T-helper 1 cell (primary cell): ENCODE results near the gene RASAL3.
"Not testable (repeated sequence)": the region's sequence is repeated elsewhere in the genome, so short reads cannot be mapped to it uniquely, and the experiment has no call there.

ENCODE experiments used
- DNase-seq, 5 donors: peaks; one replicate each; pipeline ENCODE4 v3.0.0-alpha.2; 2012 to 2020
- total RNA-seq, 4 donors: gene quantifications; one replicate each; lab custom pipeline; 2026; lab: John Stamatoyannopoulos, UW

RASAL3 gene
- 162 to 205 (median 187) reads per million in 4 donors for total RNA-seq

DNA sequence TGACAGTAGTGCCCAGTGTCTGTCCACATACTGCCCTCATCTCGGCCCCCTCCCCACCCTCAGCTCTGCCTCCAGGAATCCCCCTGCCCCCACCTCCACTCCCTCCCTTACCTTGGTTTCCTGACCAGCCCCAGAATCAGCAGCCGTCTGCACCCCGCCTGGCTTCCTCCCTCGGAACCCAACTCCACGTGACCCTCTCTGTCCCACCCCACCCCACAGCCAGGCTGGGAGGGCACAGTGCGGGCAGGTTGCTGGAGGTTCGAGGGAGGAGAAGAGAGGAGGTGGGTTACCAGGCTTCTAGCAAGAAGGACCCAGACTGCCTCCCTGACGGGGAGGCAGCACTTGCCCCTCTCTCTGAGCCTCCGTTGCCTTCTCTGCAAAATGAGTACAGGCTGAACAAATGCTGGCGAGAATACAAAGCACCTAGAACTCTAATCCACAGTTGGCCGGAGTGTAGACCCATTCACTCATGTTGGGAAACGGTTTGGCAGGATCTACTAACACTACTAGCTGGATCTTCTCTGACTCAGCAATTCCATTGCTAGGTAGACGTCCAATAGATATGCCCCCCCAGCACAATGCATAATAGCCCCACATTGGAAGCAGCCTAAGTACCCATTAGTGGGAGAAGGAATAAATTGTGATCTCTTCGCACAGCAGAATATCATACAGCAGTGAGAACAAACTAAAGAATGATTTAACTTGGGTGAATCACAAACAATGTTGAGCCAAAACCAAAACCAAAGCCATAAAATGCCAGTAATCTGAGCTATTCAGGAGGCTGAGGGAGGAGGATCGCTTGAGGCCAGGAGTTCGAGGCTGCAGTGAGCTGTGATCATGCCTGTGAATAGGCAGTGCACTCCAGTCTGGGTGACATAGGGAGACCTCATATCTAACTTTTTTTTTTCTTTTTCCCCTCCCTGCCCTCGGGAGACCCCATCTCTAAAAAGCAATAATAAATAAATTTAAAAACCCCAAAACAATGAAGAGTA, at the start of gene RASAL3:
TSS of gene RASAL3 (minus strand) at position 151 of the 992 bp plus-strand sequence. CDS start 186 bp downstream, outside the sequence.
- DNase-seq, result peak; percentile 50 to 81 (median 58)

DNA sequence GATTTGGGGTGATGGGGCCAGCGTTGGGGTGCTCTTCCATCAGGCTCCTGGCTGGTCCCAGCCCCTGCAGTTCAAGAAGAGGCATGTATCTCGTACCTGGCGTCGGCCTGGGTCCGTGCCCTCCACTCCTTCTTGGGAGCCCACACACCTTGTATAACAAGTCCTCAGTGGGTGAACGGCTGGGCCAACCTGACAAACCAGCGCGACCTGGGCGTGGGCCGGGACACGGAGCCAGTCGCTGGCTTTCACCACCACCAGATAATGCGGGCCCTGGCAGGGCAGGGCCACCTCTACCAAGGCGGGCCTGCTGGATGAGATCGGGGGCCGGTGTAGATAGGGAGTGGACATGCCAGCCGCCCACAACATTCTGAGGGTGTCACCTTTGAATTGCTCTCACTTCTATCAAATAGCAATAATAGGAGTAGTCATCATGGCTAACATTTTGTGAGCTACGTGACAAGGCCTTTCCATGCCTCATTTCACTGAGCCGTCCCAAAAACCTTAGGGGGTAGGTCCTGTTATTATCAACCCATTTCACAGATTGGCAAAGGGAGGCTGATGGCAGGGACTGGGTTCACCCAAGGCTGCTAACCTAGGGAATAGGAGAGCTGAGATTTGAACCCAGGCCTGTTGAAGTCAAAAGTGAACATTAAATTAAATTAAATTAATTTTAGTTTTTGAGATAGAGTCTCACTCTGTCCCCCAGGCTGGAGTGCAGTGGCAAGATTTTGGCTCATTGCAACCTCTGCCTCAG, 47.5 kb upstream of the RASAL3 start:
- DNase-seq, result no peak

DNA sequence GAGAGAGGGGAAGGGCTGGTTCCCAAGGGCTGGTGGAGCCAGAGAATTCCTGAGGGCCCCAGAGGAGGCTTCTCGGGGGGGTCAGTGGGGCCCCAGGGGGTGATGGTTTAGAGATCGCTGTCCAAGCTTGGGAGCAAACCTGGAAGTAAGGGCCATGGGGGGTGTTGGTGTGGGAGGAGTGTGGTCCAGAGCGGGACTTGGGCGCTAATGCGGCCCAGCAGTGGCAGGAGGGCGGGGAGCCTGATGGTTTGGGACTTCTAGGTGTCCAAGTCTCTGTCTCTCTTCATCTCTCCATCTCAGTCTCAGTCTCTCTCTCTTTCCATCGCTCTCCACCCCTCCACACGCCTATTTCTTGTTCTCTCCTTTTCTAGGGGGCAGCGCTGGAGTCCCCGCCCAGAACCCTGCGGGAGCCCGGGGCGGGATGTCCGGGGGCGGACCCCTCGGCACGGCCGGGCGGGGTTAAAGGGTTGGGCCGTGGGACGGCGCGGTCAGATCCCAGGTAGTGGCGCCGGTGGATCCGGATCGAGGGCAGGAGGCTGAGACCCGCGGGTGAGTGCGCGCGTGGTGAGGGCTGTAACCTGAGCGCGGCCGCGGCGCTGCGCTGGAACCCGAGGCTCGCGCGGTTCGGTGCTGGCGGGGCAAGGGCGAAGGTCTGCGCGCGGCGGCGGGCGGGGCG, 43.8 kb upstream of the RASAL3 start, which contains the start of gene CYP4F22:
TSS of gene CYP4F22 (plus strand) at position 491 of the 676 bp plus-strand sequence. CDS start 16,812 bp downstream, outside the sequence.
- no peak for DNase-seq

DNA sequence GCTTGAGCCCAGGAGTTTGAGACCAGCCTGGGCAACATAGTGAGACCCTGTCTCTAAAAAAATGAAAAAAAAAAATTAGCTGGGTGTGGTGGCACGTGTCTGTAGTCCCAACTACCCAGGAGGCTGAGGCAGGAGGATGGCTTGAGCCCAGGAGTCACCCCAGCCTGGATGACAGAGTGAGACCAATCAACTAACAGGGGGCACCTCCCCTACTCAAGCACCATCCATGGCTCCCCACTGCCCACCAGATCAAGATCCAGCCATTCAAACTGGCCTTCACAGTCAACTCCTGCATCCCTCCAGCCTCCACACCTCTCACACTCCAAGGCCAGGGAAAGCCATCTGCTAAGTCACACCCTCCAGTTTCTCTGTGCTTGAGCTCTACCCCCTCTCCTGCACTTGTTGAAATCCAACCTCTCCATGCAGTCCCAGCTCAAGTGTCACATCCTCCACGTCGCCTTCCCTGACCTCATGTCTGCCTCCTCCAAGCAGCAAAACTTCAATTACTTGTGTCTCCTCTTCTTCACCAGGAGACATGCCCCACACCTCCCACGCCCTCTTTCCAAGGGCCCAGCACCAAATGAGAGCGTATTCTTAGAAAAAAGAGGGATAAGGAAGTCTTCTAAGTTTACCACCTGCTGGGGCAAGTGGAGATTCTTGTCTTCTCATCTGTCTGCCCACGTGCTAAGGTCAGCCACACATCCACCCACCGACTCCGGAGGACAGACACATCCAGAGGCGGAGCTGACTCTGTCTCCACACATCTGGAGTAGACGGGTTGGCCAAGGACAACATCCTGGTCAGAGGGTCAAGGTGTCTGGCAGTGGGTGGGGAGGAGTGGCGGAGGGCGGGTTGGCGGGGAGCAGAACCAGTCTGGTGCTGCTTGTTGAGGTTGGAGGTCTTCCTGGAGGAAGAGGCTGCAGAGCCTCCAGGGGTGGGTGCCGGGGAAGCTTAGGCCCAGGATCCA, 43.0 kb upstream of the RASAL3 start:
- DNase-seq, result no peak

DNA sequence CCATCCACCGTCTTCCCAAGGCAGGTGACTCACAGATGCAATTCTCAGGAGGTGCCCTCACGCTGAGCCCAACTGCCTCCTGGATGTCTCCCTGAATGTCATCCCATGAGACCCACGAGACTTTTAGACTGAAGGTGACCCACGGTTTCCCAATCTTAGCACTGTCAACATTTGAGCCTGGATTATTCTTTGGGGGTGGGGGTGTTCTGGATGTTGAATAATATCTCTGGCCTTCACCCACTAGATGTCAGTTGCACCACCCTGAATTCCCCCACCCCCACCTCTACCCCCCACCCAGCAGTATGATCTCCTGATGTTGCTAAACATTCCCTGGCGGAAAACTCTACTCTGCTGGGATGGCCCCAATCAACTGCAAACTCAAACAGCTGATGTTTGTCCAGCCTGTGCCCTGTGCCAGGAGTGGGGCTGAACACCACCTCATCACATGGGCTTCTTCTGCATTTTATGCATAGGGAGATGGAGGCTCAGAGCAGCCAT, 41.8 kb upstream of the RASAL3 start:
- no peak for DNase-seq

DNA sequence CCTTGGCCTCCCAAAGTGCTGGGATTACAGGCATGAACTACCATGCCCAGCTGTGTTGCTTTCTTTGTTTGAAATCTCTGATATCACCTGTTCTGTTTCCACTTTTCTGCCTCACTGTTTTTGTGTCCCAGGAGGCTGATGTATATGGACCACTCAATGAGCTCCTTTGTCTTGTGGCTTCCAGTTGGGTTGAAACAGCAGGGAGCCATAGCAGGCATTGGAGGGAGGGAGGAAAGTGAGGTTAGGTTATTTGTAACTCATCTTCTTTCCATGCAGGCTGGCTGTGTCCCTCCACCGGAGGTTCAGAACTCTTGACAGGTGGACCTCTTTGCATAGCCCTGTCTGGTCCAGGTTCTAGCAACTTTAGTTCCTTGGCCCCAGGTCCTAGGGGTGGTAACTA, 37.9 kb upstream of the RASAL3 start:
- DNase-seq, result no peak

DNA sequence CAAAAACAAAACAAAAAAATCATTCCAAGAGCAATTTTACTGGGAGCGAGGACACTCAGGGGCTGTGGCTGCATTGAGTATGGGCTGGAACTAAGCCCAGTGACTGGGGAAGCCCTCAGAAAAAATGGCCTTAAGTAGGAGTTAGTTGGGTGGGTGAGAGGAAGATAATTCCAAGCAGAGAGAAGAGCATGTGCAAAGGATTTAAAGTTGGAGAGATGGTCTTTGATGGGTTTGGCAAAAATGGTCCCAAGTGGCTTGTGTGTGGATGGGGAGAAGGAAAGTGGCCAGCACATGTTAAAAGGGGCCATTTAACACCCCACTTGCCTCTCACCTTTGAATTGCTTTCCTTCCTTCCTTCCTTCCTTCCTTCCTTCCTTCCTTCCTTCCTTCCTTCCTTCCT, 37.3 kb upstream of the RASAL3 start:
- DNase-seq, result no peak

DNA sequence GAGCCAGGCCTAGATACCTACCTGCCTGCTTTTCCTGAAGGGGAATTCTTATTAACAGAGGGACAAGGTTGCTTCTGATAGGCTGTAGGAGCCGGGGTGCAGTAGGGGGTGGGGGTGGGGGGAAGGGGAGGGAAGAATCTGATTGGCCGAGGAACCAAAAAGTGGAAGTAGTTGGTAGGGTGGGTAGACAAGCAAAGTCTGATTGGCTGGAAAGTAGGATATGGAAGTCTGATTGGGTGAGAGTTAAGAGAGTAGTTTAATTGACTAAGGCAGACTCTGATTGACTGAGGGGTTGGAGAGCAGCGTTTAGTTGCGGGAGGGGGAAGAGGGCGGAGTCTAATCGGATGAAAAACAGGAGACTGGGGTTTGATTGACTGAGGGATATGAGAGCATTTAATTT, 34.6 kb upstream of the RASAL3 start:
- no peak for DNase-seq

DNA sequence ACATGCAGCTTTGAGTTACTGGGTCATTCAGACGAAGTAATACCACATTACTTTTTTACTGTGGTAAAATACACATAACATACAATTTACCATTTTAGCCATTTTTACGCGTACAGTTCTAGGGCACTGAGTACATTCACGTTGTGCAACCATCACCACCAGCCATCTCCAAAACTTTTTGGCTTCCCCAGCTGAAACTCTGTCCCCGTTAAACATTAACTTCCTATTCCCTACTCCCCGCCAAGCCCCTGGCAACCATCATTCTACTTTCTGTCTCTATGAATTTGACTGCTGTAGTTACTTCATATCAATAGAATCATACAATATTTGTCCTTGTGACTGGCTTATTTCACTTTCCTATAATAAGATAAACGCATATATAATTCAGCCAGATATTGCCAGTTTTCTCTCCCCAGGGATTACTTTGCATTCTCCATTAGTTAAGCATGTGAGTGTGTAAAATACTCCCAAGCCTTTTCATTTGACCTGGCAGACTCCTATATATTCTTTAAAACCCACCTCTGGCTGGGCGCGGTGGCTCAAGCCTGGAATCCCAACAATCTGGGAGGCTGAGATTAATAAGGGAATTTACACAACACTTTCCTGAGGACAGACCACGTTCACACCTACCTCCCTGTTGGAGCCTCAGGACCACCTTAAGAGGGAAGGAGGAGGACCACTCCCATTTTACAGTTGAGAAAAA, 34.0 kb upstream of the RASAL3 start:
- no peak for DNase-seq

DNA sequence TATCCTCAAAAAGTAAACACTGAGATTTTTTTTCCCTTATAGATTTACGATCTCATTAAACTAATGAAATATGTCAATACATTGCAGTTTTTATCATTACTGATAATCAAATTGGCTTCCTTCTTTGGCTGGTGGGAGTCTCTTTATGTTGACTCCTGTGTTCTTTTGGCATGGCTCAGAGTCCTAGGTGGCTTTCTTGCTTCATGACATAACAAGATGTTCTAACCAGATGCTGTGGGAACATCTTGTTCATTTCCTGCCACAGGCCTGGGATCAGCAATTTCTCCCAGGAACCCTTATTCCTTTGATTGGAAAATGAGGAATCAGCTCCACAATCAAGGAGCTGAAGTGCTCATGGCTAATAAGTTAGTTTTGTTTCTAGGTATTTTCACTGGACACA, 30.8 kb upstream of the RASAL3 start:
- DNase-seq, result no peak

DNA sequence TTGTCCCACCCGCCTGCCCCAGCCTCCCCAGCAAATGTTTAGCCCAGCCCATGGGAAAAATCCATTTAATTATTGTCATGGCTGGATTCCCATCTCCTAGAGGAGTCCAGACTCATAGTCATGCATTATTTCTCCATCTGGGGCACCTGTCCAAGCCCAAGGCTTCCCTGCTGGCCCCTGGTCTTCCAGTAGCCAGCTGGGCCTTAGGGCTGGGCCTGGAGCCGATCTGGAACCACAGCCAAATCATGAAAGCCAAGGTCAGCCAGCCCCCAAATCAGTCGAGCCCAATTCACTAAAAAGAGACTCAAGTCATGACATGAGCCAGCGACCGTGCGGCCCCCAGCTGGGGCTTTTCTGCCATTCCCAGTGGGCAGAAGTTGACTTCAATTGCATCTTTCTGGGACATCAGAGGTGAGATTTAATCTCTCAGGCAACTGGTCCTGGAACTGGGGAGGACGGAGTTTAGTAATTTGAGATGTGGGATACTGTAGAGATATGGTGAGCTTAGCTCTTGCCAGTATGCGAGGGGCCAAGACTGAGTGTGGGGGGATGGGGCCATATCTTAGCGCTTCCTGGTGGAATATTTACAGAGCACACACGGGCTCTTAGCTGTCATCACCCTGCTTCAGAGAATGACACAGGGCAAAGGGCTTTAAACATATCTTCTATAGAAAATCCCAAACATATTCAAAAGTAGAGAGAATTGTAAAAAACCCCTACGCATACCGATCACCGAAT, 24.3 kb upstream of the RASAL3 start:
- DNase-seq, result no peak

DNA sequence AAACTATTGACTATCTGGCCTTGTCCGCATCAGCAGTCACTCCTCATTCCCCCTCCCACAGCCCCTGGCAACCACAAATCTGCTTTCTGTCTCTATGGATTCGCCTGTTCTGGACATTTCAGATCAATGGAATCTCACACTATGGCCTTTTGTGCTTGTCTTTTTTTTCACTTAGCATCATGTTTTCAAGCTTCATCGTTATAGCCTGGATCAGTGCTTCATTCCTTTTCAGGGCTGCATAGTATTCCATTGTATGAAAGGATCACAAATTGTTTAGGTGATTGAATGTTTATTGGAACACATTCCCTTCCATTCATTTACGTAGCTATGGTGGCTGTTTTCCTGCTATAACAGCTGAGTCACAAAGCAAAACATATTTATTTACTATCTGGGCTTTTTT, 22.7 kb upstream of the RASAL3 start:
- no peak for DNase-seq

DNA sequence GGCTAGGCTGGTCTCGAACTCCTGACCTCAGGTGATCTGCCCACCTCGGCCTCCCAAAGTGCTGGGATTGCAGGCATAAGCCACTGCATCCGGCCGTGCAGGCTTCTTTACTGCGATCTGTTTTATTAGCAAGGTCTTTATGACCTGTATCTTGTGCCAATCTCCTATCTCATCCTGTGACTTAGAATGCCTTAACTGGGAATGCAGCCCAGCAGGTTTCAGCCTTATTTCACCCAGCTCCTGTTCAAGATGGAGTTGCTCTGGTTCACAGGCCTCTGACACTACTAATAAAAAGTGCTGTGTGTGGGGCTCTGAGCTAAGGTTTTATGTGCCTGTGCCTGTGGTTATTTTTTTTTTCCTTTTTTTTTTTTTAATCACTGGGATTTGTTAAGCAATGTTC, 21.4 kb upstream of the RASAL3 start:
- DNase-seq, result not testable (repeated sequence)

DNA sequence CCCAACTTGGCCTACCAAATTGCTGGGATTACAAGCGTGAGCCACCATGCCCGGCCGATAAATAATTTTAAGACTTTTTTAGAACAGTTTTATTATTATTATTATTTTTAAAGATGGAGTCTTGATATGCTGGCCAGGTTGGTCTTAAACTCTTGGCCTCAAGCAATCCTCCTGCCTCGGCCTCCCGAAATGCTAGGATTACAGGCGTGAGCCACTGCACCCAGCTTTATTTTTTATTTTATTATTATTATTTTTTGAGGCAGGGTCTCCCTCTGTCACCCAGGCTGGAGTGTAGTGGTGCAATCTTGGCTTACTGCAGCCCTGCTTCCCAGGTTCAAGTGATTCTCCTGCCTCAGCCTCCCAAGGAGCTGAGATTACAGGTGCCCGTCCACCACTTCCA, 16.7 kb upstream of the RASAL3 start:
- not testable (repeated sequence) for DNase-seq

DNA sequence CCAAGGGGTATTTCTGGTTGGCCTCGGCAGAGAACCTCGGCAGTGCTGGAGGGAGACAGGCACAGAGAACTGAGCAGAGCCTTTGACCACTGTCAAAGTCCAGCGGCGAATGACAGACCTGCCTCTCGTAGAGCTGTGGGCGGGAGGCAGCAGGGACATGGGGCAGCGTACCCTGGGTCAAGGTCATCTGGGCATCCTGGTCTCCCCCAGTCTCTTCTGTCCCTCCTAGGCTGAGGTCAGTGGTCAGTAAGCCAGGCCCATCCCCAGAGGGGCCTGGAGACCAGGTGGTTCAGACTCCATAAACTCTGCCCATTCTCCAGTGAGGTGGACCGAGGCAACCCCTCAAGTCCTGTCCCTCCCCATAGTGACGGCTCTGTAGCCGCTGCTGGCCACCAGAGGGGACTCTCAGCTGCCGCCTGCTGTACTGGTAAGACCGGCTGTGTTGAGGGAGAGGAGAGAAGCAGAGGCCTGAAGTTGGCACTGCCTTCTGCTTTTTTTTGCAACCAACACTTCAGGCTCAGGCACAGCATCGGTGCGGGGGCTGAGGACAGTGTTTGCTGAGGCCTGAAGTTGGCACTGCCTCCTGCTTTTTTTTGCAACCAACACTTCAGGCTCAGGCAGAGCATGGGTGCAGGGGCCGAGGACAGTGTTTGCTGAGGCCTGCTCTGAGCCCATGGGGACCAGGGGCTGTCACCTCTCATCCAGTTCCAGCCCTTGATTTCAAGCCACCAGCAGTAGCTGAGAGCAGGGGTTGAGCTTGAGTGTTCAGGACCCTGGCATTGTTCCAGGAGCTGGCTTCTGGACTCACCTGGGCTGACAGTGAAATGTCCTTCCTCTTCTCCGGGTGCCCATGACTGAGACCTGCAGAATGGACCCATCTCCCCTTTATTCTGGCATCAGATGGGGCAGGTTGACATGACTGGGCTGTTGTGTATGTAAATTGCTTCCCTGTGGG, 15.3 kb upstream of the RASAL3 start, which contains the start of gene PGLYRP2:
TSS of gene PGLYRP2 (minus strand) at position 111 of the 955 bp plus-strand sequence. CDS start 130 bp downstream, outside the sequence.
- no peak for DNase-seq

DNA sequence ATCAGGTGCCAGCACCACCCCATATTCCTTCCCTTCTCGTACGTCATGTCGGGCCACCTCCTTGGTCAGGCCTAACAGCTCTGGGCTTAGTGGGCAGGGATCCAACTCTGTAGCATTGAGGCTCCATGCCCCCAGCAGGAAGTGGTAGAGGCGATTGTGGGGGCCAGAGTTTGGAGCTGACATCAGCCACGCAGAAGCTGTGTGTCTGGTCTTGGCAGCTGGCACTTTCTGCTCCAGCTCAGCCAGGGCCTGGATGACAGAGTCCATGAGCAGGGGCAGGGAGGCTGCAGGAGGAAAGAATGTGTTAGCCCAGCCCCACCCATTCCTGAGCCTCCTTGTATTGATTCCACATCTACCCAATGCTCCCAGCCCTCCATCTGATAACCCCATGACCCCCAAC, 12.0 kb upstream of the RASAL3 start:
- no peak for DNase-seq

DNA sequence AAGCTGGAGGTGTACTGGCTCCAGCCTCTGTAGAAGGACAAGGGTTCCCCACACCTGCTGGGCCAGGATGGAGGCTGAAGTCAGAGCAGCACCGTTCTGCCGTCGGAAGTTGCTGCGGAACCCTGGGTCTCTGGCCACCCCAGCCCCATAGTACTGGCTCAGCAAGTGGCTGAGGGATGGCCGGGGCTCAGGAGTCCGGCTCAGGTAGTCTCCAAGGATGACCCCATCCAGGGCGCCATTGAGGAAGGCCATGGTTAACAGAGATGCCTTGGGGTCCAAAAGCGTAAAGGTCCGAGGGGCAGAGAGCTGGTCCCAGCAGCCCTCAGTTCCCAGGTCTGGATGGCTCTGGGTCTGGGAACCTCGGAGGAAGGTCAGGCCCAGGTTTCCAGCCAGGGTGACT, 11.3 kb upstream of the RASAL3 start:
- DNase-seq, result no peak

DNA sequence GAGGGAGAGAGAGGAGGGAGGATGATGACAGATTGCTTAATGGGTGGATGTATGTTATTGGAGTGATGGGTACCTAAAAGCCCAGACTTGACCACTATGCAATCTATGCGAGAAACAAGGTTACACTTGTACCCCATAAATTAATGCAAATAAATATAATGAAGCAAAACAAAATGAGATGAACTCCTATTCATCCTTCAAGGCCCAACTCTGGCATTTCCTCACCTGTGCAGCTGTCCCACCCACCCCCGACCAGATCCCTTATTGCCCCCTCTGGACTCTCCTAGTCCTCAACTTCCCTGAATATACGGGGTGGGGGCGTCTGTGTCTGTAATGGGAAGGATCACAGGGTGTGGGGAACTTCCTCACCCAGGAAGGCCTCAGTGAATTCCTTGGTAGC, 10.8 kb upstream of the RASAL3 start:
- DNase-seq, result no peak

DNA sequence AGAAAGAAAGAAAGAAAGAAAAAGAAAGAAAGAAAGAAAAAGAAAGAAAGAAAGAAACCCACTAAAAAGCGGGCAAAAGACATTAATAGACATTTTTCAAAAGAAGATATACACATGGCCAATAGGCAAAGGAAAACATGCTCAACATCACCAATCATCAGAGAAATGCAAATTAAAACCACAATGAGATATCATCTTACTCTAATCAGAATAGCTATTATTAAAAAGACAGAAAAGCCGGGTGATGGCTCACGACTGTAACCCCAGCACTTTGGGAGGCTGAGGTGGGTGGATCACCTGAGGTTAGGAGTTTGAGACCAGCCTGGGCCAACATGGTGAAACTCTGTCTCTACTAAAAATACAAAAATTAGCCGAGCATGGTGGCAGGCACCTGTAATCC, 9.5 kb upstream of the RASAL3 start:
- not testable (repeated sequence) for DNase-seq
